GM12864 (cell line): ENCODE measurements around the gene CDHR4.
A peak's percentile ranks its signal among the peaks of the same experiment; 100 is the strongest.
"Not testable (repeated sequence)": the region's sequence is repeated elsewhere in the genome, so short reads cannot be mapped to it uniquely, and the experiment has no call there.

Source experiments
- DNase-seq: peaks from one replicate; pipeline ENCODE4 v3.0.0-alpha.2; 2011; ENCODE audit warnings: low read depth
- H3K4me3 ChIP-seq: 2 replicates; pipeline ENCODE4 v1.5.1; 2011; ENCODE audit warnings: mild to moderate bottlenecking, low read depth, low read length, control low read depth
- CTCF ChIP-seq: IDR thresholded peaks from 2 replicates; pipeline ENCODE4 v1.5.1; 2011; ENCODE audit warnings: low read depth, mild to moderate bottlenecking, moderate library complexity, low read length, control low read depth, inconsistent platforms; ENCODE audit errors: missing control alignments

The CDHR4 gene

GRCh38 chr3:49785565-49786356 is 13.9 kb downstream of the CDHR4 start:
- peak overlapping the region; percentile 75 for H3K4me3 ChIP-seq
- TF ChIP-seq CTCF = no peak
- no peak for DNase-seq

- DNase-seq, H3K4me3 ChIP-seq: not testable (repeated sequence)
Measured at GRCh38 chr3:49782277-49782676, 17.4 kb downstream of the CDHR4 start.

GRCh38 chr3:49781415-49782199 is 18.1 kb downstream of the CDHR4 start:
- H3K4me3 ChIP-seq = no peak overlapping the region
- no peak for TF ChIP-seq CTCF
- no peak for DNase-seq

GRCh38 chr3:49780975-49781365 is 18.7 kb downstream of the CDHR4 start:
- not testable (repeated sequence) for DNase-seq, H3K4me3 ChIP-seq

- DNase-seq = no peak
- TF ChIP-seq CTCF = no peak
Measured at GRCh38 chr3:49780080-49780974, 19.3 kb downstream of the CDHR4 start.

GRCh38 chr3:49779358-49780079 is 20.2 kb downstream of the CDHR4 start:
- H3K4me3 ChIP-seq = no peak overlapping the region
- no peak for DNase-seq
- TF ChIP-seq CTCF = no peak

More at GRCh38 chr3:49780080-49780974, 19.3 kb downstream of the CDHR4 start:
- H3K4me3 ChIP-seq = no peak overlapping the region

- DNase-seq, H3K4me3 ChIP-seq: not testable (repeated sequence)
Measured at GRCh38 chr3:49776101-49776500, 23.6 kb downstream of the CDHR4 start.

GRCh38 chr3:49775538-49775937 is 24.1 kb downstream of the CDHR4 start:
- TF ChIP-seq CTCF = no peak
- H3K4me3 ChIP-seq = no peak overlapping the region
- no peak for DNase-seq
